ENCODE data around the gene BCR.
"Not testable (repeated sequence)": the region's sequence is repeated elsewhere in the genome, so short reads cannot be mapped to it uniquely, and the experiment has no call there.

Gene BCR

DNA sequence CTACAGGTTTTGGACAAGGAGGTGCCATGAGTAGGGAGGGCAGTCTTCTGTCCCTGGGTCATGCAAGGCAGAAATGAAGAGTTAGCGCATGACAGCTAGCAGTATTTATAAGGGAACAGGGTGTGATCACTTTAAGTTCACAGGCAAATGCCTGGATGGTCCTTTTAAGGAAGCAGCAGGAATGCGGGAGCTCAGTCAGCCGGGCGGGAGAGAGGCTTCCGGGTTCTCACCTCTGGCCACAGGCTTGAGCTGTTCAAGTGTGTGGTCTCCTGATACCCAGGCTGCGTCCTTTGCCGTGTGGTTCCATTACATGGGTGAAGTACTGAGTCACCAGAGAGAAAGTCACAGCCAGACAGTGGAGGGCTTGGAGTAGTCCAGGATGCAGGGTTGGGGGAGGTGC is 105.4 kb downstream of the BCR start:
- DNase-seq (ENCODE audit: low spot score), result peak; percentile 84
- FAIRE-seq, result peak; percentile 73

DNA sequence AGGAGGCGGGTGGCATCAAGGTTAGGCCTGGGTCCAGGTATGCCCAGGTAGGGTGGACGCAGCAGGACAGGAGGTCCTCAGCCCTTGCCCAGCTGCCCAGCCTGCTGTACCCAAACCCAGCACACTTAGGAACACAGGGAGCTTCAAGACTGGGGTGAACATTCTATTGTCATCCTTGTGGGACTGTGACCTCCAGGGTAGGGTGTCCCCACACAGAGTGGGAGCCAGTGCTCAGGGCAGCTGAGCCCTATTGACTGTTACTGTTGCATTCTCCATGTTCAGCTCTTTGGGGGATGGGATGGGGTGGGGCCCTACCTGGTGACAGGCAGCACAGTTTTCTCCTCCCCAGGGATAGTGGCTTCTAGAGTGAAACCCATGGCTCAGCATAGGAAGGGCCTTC is 106.0 kb downstream of the BCR start:
- DNase-seq (ENCODE audit: low spot score) (no peak), FAIRE-seq (no peak)

DNA sequence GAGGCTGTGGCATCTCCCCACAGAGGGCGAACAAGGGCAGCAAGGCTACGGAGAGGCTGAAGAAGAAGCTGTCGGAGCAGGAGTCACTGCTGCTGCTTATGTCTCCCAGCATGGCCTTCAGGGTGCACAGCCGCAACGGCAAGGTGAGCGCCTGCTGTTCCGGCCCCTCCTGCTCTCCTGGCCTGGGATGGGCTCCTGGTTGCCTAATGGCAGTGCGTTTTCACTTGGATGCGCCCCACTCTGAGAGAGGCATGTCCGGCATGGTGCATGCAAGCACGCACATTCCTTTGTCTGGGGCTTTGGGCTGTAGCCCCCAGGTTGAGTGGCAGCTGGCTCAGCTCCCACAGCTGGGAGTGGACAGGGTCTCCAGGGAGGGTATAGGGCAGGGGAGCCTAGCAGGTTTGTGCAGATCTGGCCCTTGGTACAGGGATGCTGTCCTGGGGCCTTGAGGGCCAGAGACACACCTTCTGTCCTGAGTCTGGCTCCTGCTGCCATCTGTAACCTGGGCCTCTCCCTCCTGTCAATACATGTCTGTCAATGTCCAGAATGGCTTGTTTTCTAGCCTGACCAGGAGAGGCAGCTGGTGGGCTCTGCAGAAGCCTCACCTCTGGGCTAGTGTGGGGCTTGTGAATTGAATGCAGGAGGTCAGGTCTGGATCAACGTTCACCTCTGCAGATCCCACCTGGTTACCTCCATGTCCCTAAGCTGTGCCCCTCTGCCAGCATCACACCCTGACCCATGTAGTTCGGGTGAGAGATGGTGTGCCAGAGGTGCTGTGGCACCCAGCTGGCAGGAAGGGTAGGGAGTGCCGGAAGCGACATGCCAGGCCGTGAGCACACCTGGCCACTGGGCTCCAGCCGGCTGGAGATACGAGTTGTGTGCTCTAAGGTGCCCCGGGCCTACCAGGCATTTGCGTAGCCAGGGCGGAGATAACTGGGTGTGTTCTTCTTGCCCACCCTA is 107.1 kb downstream of the BCR start:
- no peak for FAIRE-seq
- DNase-seq (ENCODE audit: low spot score), result no peak

DNA sequence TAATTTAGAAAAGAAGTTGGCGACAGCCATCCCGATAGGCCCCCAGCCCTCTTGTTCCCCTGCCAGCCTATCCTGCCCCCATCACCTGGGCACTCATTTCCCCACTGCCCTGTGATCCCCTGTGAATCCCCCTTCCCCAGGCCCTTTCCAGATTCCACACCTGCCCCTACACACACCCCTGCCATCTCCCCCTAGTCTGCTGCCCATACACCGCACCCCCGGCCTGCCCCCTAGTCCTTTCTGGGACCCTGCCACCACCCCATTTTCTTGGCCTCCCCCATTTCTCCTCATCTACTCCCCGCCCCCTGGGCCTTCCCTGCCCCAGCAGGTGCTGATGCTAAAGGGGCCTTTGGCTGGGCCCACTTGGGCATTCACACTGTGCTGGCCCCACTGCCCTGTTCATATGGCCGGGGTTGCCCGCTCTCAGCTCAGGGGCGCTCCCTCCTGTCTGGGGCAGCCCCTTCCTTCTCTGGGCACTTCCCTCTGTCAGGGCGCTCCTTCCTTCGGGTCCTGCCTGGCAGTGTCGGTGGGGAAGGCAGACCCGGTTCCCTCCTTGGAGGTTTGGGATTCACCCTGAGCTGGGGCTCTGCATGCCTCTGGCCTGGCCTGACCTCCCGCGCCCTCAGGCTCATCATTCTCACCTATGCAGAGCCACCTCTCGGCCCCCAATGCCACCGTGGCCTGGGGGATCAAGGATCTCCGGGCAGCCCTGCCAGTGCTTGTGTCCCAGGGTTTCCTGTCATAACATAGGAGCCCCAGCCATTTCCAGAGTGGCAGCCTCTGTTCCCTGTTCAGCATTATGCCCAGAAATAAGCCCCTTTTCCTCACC is 108.2 kb downstream of the BCR start:
- FAIRE-seq (no peak), DNase-seq (ENCODE audit: low spot score) (no peak)

DNA sequence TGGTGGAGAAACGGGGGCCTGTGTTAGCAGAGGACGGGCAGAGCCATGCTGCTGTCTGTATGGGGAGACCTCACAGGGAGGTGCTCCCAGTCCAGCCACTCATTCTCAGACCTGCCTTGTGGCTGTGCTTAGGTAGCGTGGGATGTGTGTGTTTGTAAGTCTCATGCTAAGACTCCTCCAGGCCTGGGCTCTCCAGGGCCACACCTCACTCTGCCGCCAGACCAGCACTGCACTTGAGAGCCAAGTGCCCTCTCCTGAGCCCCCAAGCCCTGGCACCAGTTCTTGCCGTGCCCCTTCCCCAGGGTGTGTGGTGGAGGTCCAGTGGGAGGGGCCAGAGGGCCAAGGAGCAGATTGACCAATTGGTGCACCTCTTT is 108.8 kb downstream of the BCR start:
- DNase-seq (ENCODE audit: low spot score) (no peak), FAIRE-seq (no peak)

DNA sequence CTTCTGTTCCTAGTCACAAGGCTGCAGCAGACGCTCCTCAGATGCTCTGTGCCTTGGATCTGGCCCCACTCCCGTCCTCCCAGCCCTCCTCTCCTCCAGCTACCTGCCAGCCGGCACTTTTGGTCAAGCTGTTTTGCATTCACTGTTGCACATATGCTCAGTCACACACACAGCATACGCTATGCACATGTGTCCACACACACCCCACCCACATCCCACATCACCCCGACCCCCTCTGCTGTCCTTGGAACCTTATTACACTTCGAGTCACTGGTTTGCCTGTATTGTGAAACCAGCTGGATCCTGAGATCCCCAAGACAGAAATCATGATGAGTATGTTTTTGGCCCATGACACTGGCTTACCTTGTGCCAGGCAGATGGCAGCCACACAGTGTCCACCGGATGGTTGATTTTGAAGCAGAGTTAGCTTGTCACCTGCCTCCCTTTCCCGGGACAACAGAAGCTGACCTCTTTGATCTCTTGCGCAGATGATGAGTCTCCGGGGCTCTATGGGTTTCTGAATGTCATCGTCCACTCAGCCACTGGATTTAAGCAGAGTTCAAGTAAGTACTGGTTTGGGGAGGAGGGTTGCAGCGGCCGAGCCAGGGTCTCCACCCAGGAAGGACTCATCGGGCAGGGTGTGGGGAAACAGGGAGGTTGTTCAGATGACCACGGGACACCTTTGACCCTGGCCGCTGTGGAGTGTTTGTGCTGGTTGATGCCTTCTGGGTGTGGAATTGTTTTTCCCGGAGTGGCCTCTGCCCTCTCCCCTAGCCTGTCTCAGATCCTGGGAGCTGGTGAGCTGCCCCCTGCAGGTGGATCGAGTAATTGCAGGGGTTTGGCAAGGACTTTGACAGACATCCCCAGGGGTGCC is 109.8 kb downstream of the BCR start:
- DNase-seq (ENCODE audit: low spot score) (peak; percentile 12), FAIRE-seq (no peak)

DNA sequence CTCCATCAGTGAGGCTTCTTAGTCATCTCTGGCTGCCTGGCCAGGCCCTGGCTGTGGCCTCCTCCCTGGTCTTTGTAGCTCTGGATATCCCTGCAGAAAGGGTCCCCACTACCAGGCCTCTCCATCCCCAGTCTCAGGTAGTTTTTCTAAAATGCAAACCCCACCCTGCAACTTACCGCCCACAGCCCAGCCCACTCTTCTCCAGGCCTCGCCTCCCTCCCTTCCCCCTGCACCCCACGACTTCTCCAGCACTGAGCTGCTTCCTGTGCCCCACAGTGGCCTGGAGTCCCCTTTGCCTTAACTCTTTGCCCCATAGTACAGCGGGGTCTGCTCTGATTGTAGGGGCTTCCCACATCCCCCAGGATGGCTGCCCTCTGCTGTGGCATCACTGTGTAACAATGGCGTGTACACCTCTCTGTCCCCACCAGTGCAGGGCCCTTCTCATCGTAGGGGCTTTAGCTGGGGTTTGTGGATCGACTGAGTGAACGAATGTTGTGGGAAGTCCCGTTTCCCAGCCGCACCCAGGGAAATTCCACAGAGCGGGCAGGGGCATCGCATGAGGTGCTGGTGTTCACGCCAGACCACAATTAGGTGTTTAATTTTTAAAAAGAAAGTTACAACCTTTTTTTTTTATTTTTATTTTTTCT is 111.6 kb downstream of the BCR start:
- no peak for DNase-seq (ENCODE audit: low spot score)
- FAIRE-seq, result no peak

DNA sequence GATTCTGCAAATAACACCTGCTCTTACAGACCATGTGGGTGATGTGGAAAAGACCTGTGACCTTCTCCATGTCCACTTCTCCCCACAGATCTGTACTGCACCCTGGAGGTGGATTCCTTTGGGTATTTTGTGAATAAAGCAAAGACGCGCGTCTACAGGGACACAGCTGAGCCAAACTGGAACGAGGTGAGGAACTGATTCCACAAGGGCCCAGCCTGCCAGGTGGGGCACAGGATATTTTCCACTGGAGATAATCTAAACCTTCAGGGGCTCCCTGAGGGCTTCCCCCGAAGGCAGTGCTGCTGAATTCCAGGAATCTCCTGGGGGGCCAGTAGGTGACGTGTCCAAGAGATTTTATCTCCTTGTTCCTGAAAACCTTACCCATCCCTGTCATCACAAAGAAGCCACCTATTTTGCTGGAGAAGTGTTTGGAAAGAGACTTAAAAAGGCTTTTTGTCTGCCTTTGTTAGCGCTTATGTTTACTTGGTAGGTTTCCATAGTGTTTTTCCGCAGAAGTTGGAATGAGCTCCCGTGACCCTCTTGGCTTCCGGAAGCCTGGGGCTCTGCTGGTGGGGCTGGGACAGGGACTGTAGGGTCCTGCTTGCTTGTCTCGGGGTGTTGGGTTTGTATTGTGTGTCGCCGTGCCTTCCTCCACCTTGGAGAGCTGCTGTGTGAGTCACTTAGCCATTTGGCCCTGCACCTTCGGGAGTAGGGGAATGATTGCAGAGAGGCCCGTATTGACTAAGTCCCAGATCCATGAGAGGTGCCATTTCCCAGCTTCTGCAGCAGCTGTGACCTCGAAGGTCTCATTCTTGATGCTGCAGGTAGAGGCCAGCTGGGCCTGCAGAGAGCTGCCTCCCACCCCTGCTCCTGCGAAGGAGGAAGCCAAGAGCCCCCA is 112.4 kb downstream of the BCR start:
- DNase-seq (ENCODE audit: low spot score), result no peak
- FAIRE-seq, result no peak

DNA sequence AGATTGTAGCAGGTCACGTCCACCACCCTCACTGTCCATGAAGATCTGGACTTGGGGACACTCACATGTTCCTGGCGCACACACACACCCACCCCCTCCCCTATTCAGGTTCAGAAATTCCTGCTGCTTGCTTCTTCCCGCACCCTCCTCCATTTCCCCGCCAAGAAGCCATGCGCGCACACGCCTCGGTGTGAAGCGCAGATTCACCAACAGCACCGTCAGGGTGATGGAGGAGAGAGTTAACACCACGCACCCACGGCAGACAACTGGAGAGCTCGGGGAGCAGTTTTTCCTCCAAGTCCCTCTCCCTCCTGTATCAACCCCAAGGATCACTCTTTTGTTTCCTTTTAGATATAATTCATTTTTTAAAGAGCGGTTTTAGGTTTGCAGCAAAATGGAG is 113.4 kb downstream of the BCR start:
- FAIRE-seq (no peak), DNase-seq (ENCODE audit: low spot score) (no peak)

DNA sequence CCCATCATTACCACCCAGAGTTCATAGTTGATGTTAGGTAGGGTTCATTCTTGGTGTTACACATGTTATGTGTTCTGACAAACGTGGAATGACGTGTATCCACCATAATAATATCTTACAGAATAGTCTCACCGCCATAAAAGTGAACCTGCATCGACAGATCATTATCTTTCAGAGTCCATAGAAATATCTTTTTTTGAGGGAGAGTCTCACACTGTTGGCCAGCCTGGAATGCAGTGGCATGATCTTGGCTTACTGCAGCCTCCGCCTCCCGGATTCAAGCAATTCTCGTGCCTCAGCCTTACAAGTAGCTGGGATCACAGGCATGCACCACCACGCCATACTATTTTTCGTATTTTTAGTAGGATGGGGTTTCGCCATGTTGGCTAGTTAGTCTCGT is 113.9 kb downstream of the BCR start:
- no peak for DNase-seq (ENCODE audit: low spot score)
- FAIRE-seq, result no peak

DNA sequence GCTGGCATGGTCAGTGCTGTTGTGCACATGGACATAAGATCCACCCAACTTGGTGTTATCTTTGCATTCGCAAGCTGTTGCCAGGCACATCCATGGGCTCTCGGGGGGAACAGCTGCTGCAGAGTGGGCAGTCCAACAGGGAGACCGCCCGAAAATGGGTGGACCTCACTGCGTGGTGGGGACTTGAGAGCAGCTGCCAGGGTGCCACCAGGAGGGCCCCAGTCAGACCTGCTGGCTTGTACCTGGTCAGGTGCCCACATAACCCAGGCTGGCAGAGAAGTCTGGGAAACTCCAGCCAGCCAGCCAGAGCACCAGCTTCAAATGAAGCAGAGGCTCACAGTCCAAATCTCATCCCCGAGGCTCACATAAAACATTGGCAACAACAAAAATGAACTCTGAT is 120.2 kb downstream of the BCR start:
- FAIRE-seq (no peak), DNase-seq (ENCODE audit: low spot score) (no peak)

DNA sequence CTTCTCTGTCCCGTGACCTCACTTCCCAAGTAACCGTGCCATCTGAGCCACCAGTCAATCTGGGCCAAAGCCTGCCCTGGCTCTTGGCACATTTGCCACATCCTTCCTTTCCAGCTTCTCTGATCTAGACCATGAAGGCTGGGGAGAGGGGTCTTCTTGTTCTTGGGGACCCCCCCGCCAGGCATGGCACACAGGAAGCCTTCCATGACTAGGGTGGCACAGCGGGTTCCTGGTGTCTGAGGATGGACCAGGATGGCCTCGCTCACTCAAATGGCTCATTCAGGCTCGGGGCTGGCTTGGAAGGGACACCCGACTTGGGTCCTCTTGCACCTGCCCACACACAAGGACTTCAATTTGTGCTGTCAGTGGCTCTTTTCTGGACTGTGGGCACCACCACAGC is 121.3 kb downstream of the BCR start:
- FAIRE-seq (no peak), DNase-seq (ENCODE audit: low spot score) (no peak)

DNA sequence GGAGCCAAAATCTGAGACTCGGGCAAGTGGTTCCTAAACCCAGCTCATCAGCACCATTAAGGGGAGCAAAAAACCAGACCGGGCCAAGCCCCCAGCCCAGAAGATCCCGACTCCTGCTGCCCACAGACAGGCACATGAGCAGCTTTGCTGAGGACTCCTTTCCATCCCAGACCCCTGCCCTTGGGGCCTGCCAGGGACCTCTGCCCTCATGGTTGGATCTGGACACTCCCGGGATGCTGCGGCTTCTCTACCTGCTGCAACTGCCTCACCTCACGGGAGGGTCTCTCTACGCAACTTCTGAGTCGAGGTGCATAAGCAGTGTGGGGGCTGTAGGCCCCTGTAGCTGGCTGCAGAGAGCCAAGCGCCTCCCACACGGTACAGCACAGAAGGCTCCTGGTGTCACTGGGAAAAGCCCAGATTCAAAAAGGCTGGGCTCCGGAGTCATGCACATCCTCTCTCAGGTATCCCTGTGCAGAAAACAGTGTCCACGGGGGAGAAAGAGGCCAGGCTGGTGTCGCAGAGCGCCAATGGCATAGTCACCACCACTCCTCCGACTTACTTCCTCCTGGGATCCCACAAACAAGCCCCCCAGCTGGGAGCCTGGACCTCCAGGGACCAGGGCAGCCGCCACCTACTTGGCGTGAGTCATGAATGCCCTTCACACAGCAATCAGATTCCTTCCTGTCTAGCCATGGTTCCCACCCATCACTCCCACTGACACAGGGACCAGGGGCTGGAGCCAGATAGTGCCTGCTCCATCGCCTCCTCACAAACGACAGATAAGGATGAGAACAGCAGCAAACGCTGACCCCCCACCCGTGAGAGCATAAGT is 122.1 kb downstream of the BCR start:
- DNase-seq (ENCODE audit: low spot score) (no peak), FAIRE-seq (no peak)

DNA sequence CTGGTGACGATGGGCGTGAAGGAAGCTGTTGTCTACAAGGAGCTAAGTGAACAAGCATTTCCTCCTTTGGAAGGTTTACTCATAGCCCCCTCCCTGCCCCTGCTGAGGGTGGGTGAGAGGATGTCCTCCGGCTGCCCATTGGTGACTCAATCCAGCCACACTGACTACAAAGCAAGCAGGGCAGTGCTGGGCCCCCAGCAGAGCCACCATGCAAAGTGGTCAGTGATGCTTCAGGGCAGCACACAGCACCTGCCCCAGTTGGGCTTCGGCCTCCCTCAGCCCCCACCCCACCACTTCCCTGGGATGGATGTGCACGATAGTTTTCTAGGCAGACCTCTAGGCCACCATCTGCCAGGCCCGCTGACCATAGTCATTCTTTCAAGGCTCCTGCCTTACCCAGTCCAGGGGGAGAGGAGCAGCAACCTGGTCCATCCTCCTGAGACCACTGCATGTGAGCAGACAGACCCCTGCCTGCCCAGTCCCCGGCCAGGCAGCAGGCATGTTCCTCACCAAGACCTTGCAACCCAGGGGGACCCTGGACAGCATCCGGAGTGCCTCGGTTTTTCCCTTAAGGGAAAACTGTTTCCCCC is 125.1 kb downstream of the BCR start:
- FAIRE-seq (no peak), DNase-seq (ENCODE audit: low spot score) (peak; percentile 39)

DNA sequence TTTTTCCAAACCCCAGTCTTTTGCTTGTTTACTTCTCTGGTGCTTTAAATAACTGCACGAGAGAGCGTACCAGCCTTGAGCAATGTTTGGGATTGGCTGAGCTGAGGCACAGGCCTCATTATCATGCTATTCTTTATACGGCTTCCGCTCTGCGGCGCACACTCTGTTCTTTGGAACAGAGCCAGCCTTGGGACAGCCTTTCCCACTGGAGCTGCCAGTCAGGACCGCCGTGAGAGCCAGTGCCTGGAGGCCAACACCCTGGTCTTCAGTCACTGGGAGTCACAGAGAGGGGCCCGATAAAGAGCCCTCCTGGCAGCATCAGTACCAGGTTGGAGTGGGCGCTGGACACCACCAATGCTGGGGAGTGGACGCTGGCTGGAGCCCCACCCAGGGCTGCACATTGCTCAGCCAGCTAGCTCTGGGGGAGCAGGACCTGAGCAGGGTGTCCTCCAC is 125.6 kb downstream of the BCR start:
- no peak for FAIRE-seq
- DNase-seq (ENCODE audit: low spot score), result no peak

DNA sequence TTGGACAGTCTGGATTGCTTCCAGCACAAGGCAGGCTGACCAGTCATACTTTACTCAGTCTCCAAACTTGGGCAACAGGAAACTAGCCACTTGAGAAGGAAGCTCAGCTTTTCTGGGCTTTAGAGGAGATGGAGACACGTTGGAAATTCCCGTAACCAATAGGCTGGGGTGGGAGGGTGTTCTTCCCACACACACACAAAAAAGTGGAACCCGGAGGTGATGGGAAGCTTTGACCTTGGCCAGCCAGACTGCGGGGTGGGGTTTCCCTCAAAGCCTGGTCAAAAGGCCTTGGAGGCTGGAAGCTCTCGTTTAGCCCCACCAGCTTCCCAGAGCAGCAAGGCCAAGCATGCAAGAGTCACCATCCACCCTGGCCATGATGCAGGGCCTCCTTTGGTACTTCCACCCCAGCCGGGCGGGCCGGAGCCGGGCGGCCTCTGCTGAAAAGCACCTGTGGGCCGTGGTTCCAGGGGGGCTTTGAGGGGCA is 126.2 kb downstream of the BCR start:
- DNase-seq (ENCODE audit: low spot score), result no peak

DNA sequence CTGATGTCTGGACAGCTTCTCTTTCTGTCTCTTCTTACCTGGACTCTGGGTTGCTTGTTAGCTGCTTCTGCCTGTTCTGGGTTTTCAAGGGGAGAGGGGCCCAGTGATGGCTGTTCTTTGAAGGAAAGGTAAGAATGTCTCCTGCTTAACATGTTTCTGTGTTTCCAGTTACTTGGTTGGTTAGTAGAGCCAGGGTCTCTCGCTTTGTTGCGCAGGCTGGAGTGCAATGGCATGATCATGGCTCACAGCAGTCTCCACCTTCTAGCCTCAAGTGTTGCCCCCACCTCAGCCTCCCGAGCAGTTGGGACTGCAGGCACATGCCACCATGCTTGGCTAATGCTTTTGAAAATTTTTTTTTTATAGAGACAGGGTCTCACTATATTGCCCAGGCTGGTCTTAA is 126.6 kb downstream of the BCR start:
- no peak for FAIRE-seq

More for the DNA sequence above, 126.2 kb downstream of the BCR start:
- no peak for FAIRE-seq

DNA sequence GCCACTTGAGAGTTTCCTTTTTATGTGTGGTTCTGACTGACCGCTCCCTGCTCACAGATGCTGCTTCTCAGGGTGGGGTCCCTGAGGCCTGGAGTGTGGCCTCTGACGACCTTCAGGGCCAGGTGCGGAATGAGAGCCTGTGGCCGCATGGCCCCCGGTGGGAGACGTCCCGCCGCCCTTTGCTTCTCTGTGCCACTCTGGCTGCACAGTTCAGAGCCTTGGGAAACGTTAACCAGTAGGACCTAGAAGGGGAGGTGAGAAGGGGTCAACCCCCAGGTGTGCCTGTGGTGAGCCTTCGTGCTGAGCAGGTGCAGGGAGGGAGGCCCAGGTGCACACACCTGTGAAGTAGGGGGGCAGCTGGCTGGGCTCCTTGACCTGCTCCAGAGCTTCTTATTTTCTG is 127.2 kb downstream of the BCR start:
- DNase-seq (ENCODE audit: low spot score); FAIRE-seq: not testable (repeated sequence)

More for the DNA sequence above, 126.6 kb downstream of the BCR start:
- no peak for DNase-seq (ENCODE audit: low spot score)
